GM18520 (cell line): ENCODE data around the gene SLC6A20.

Source experiments
- ATAC-seq: cut with Tn5 transposase; IDR thresholded peaks from one replicate; pipeline ENCODE4 v1.9.1; 2021; ENCODE audit not compliant: unreplicated experiment

SLC6A20 gene

DNA sequence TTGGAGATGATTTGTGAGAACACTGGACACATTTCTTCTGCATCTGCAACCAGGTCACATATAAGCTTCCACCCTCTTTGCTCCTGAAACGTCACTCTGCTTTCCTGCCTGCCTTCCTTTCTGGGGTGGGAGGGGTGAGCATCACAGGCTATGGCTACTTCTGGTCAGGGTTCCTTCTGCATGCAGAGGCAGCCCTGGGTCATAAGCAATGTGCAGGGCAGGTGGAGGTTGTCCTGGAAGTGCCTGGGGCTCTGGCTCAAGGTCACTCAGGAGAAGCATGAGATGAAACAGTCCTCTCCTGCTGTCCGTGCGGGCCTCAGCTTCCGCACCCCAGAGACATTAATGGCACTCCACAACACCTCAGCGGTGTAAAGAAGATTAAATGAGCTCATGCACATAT lies 15.1 kb downstream of the SLC6A20 start:
- no peak for ATAC-seq

- ATAC-seq: no peak
Observed at GRCh38 chr3:45779746-45780735, 16.3 kb downstream of the SLC6A20 start.

- ATAC-seq: no peak
Observed at GRCh38 chr3:45778761-45779201, 17.6 kb downstream of the SLC6A20 start.

GRCh38 chr3:45777746-45778386 lies 18.5 kb downstream of the SLC6A20 start:
- ATAC-seq: no peak

DNA sequence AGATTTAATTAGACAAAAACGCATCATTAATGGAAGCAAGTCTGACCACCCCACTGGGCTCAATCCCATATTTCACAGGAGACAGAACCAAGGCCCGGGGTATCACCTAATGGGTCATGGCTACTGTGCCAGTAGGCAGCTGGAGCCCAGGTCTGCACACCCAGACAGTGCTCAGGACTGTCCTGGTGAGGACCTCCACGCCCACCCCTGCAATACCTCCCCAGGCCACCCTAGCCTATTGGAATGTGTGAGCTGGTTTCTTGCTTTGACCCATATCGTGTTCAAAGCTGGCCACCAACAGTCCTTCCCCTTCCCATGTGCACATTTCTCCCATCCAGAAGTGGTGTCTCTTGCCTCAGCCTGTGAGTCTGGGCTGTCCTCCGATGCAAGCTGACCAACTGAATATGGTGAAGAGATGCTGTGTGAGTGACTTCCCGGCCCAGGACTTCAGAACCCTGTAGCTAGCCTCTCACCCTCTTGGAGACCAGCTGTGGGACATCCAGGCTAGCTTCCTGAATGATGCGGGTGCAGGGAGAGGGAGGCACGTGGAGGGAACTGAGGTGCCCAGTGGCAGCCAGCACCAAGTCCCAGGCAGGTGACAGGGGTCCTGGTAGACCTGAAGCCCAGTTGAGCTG lies 19.1 kb downstream of the SLC6A20 start:
- no peak for ATAC-seq

GRCh38 chr3:45776611-45777010 lies 19.7 kb downstream of the SLC6A20 start:
- ATAC-seq: no peak

- no peak for ATAC-seq
Observed at GRCh38 chr3:45776301-45776595, 20.1 kb downstream of the SLC6A20 start.

DNA sequence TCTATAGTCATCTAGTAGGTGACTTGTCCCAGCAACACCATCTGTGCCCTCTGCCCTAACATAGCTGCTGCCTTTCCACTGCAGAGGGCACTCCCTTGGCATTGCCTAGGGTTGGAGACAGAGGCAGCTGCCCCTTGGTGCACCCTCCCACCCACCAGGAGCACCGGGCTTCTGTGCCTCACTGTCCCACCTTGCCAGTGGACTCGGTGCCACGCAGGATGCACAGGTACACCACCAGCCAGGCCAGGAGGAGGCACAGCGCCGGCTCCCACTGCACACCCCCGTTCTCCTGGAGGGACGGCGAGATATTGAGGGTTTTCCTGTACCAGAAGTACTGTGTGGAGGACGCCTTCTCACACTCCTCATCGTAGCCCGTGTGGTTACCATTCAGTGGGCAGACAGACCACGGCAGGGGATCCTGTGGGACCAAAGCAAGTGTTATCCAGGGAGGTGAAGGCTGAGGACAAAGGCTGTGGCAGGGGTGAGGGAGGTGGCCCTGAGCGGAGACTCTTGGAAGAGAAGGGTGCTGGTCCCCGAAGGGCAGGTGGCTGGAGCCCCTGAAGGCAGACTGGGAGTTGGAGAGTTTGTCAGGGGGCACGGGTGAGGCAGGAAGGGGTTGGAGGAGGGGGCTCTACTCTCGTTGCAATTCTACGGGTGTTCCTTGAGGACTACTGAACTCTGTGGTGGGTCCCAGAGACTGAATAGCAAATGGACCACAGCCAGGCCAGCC lies 20.6 kb downstream of the SLC6A20 start:
- no peak for ATAC-seq

- no peak for ATAC-seq
Observed at GRCh38 chr3:45774581-45775521, 21.5 kb downstream of the SLC6A20 start.

- ATAC-seq: no peak
Observed at GRCh38 chr3:45773714-45774449, 22.5 kb downstream of the SLC6A20 start.

GRCh38 chr3:45773072-45773471 lies 23.3 kb downstream of the SLC6A20 start:
- ATAC-seq: no peak

- no peak for ATAC-seq
Observed at GRCh38 chr3:45772341-45773035, 23.8 kb downstream of the SLC6A20 start.

- no peak for ATAC-seq
Observed at GRCh38 chr3:45771831-45772230, 24.5 kb downstream of the SLC6A20 start.

DNA sequence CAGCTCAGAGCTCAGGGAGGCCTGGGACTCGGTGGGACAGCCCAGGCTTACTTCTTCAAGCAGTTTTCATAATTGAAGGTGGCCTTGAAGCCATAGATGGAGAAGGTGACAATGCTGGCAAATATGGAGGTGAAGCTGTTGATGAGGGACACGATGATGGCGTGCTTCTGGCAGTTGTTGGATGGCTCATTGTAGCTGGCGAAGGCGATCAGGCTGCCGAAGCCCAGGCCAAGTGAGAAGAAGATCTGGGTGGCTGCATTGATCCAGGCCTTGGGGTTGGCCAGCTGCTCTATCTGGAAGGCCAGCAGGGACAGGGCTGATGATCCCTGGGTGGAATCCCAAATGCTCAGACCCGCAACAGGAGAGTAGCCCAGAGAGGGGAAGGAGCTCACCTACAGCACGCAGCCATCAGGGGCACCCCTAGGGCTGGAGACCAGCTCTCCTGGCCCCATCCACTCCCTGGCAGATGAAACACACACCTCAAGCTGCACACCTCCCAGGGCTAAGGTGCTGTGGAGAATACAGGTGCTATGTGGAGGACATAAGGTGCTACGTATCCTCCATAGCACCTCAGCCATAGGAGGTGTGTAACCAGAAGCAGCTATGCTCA lies 25.1 kb downstream of the SLC6A20 start:
- no peak for ATAC-seq

DNA sequence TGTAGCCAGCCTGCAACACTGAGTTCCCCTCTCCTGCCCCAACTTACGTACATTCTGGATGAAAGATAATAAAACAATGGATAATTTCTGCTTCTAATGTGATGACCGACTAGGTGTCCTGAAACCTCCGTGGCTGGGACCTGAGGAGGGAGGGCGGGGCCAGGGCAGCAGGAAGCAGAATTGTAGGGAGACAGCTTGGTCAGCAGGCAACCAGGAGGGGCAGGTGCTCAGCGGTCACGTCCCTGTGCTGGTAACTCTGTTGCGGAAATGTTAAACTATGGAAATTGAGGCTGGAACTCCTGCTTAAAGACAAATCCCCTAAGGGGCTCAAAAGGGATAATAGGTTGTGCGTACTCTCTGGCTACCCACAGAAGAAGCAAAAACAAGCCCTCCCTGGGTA lies 30.4 kb downstream of the SLC6A20 start:
- no peak for ATAC-seq

GRCh38 chr3:45765266-45765851 lies 31.0 kb downstream of the SLC6A20 start:
- no peak for ATAC-seq

DNA sequence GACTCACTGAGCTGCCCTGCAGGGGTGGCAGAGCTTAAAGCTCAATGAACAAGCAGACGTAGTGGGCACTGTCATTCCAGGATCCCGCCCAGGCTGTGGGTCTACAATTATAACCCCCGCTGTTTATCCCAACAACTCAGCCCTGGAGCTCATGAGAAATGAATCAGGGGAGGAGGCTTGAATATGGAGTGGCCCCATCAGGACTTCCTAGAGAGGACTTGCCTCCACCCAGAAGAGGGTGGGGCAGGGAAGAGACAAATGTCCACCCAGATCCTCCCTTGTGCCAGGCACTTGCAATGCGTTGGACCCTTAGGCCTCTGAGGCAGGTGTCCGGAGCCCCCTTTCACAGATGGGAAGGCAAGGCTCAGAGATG lies 33.0 kb downstream of the SLC6A20 start:
- ATAC-seq: no peak

DNA sequence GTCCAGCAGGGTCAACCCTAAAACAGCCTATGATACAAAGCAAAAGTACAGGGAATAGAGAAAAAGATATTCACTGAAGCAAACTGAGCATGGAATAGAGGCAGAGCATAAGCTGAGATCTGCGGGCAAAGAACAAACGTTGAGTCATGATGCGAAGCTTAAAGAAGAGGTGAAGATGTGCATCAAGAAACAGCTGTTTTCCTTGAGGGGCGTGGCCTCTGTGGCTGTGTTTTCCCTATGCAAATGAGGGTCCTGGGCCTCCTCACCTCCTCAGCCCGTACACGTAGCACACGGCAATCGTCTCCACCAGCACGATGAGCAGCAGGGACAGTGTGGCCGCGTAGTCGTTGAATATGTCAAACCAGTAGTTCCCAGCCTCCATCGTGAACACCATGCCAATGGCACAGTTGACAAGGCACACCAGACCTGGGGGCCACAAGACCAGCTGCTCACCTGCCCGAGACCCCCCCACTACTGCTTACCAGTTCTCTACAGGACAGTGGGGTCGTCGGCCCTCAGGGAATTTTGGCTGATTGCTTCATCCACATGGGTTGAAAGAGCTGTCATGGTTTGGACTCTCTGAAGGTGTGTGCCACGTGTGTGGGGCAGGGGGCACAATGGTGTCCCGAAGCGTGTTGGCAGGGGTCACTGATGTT lies 33.6 kb downstream of the SLC6A20 start:
- ATAC-seq: no peak
